SH-SY5Y (cell line): ENCODE measurements around the gene CCDC148.

Experiments
- GATA2 ChIP-seq: IDR thresholded peaks from 2 replicates; pipeline ENCODE4 v1.6.1; 2011; ENCODE audit warnings: mild to moderate bottlenecking, low read depth, low read length
- GATA3 ChIP-seq: IDR thresholded peaks from 2 replicates; pipeline ENCODE4 v1.6.1; 2011; ENCODE audit warnings: low read depth, mild to moderate bottlenecking, low read length, moderate library complexity

GRCh38 chr2:158174495-158174894 lies 282.1 kb downstream of the CCDC148 start:
- TF ChIP-seq GATA2 (no peak), GATA3 (no peak)
